DOHH2 (cell line): ENCODE measurements around the gene CARD6.

Experiments
- H3F3A ChIP-seq: fragments of 200-600 bp; sonication (generic), shearing (Covaris generic); 2 replicates; pipeline ENCODE4 v1.6.0; 2016; ENCODE audit warnings: antibody characterized with exemption, mild to moderate bottlenecking; ENCODE audit not compliant: control insufficient read depth, insufficient read depth
- H3K27ac ChIP-seq: fragments of 200-600 bp; sonication (generic); 2 replicates; pipeline ENCODE4 v1.5.1; 2014; ENCODE audit warnings: low read depth, mild to moderate bottlenecking, low read length, moderate library complexity
- H3K27me3 ChIP-seq: fragments of 200-600 bp; sonication (generic); 2 replicates; pipeline ENCODE4 v1.6.1; 2014; ENCODE audit warnings: mild to moderate bottlenecking, low read length, mixed read lengths; ENCODE audit not compliant: control insufficient read depth
- H3K36me3 ChIP-seq: fragments of 200-600 bp; sonication (generic); 2 replicates; pipeline ENCODE4 v1.6.1; 2014; ENCODE audit warnings: mild to moderate bottlenecking, low read length, moderate library complexity, mixed read lengths; ENCODE audit not compliant: control insufficient read depth
- H3K4me1 ChIP-seq: fragments of 200-600 bp; sonication (generic); 2 replicates; pipeline ENCODE4 v1.6.1; 2014; ENCODE audit warnings: mild to moderate bottlenecking, low read length, mixed read lengths; ENCODE audit not compliant: control insufficient read depth
- H3K4me2 ChIP-seq: fragments of 200-600 bp; sonication (generic); 2 replicates; pipeline ENCODE4 v1.6.0; 2014; ENCODE audit warnings: mild to moderate bottlenecking, low read length, moderate library complexity
- H3K4me3 ChIP-seq: fragments of 200-600 bp; sonication (generic); 2 replicates; pipeline ENCODE4 v1.5.1; 2014; ENCODE audit warnings: mild to moderate bottlenecking, low read length, mixed read lengths
- H3K79me2 ChIP-seq: fragments of 200-600 bp; sonication (generic); 2 replicates; pipeline ENCODE4 v1.6.1; 2014; ENCODE audit warnings: mild to moderate bottlenecking, low read length, mixed read lengths; ENCODE audit not compliant: control insufficient read depth
- H3K9me2 ChIP-seq: fragments of 200-600 bp; sonication (generic); replicated peaks from 2 replicates; pipeline ENCODE4 v1.6.1; 2014; ENCODE audit warnings: mild to moderate bottlenecking, low read length, mixed read lengths; ENCODE audit not compliant: control insufficient read depth
- H3K9me3 ChIP-seq: fragments of 200-600 bp; sonication (generic); 2 replicates; pipeline ENCODE4 v1.6.1; 2014; ENCODE audit warnings: antibody characterized with exemption, low read length, mixed read lengths; ENCODE audit not compliant: control insufficient read depth, insufficient read depth
- H4K20me1 ChIP-seq: fragments of 200-600 bp; sonication (generic); 2 replicates; pipeline ENCODE4 v1.6.0; 2014; ENCODE audit warnings: low read depth, mild to moderate bottlenecking, antibody characterized with exemption, low read length, moderate library complexity; ENCODE audit not compliant: control insufficient read depth, insufficient read depth
- EZH2phosphoT487 ChIP-seq: fragments of 200-600 bp; sonication (generic); IDR thresholded peaks from 2 replicates; pipeline ENCODE4 v1.6.1; 2017; ENCODE audit warnings: borderline replicate concordance, mild to moderate bottlenecking, antibody characterized with exemption, low read length, moderate library complexity, mixed read lengths
- TF ChIP-seq, protein P1 (sequence below): fragments of 200-600 bp; sonication (generic); IDR thresholded peaks from one replicate; pipeline ENCODE4 v1.5.1; 2014; ENCODE audit warnings: antibody characterized with exemption, mild to moderate bottlenecking, low read depth, low read length; ENCODE audit not compliant: poor library complexity, severe bottlenecking

Gene CARD6

DNA sequence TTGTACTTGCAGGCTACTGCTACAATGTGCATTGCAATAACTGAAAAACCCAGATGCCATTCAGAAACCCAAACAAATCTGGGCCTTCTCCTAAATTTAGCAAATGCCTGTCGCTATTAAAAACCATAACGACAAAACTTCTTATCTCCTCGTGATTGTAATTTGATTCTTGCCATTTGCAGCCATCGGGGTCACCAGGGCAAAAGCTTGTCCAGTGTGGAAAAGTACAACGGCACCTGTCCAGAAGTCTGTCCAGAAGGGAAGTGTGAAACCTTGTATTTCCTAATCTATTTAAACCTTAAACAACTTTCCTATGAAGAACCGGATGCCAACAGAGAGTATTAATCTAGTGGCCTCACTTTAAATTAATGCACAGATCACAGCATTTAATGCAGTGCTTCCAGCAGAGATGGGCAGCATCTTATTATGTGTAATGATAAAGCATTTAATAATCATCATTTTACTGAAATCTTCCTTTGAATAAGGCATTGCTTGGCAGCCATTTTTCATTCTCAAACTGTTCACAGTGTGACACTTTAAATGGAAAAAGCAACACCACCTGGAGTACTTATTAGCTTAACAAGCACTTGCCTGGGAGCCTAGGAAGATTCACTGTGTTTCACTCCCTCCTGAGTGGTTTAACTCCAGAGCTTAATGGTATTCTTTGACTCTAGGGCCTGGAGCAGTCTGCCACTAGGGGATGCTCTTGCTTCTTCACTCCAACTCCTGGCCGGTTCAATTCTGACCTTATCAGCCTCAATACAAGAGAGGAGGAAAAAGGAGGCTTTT lies 63.2 kb downstream of the CARD6 start:
- H3K9me3 ChIP-seq, result no peaks in the 10 kb centered on the region
- no peaks in the 10 kb centered on the region for H3K4me1 ChIP-seq
- H4K20me1 ChIP-seq, result no peaks in the 10 kb centered on the region
- H3K27ac ChIP-seq, result no peak overlapping the region
- no peaks in the 10 kb centered on the region for H3K36me3 ChIP-seq
- no peaks in the 10 kb centered on the region for H3K79me2 ChIP-seq
- H3K4me3 ChIP-seq, result no peak overlapping the region
- H3K9me2 ChIP-seq, result no peaks in the 10 kb centered on the region
- H3K4me2 ChIP-seq, result no peak overlapping the region
- H3K27me3 ChIP-seq, result peaks cover 8% of the 10 kb centered on the region
- no peaks in the 10 kb centered on the region for H3F3A ChIP-seq
- TF ChIP-seq, protein P1, sequence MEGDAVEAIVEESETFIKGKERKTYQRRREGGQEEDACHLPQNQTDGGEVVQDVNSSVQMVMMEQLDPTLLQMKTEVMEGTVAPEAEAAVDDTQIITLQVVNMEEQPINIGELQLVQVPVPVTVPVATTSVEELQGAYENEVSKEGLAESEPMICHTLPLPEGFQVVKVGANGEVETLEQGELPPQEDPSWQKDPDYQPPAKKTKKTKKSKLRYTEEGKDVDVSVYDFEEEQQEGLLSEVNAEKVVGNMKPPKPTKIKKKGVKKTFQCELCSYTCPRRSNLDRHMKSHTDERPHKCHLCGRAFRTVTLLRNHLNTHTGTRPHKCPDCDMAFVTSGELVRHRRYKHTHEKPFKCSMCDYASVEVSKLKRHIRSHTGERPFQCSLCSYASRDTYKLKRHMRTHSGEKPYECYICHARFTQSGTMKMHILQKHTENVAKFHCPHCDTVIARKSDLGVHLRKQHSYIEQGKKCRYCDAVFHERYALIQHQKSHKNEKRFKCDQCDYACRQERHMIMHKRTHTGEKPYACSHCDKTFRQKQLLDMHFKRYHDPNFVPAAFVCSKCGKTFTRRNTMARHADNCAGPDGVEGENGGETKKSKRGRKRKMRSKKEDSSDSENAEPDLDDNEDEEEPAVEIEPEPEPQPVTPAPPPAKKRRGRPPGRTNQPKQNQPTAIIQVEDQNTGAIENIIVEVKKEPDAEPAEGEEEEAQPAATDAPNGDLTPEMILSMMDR, result peak; percentile 94
- no peak for TF ChIP-seq EZH2phosphoT487

DNA sequence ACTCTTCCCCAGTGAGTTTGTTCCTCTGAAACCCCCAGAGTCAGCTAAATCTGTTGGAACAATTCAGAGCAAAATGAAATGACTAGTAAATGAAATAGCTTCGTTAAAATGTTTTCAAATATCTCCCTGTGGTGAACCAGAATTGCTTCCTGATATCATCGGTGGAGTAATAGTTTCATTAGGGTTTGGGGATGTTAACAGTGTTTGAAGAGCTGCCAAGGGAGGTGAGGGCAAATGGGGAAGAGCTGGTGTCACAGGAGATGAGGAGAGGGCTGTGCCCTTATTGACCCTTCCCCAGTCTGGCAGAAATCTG lies 63.8 kb downstream of the CARD6 start:
- Histone ChIP-seq H3K9me3 (no peaks in the 10 kb centered on the region), H4K20me1 (no peaks in the 10 kb centered on the region), H3F3A (no peaks in the 10 kb centered on the region), H3K27ac (no peak overlapping the region), H3K4me2 (no peak overlapping the region), H3K27me3 (peaks cover 8% of the 10 kb centered on the region), H3K4me3 (no peak overlapping the region), H3K79me2 (no peaks in the 10 kb centered on the region), H3K4me1 (no peaks in the 10 kb centered on the region), H3K36me3 (no peaks in the 10 kb centered on the region), H3K9me2 (no peaks in the 10 kb centered on the region)
- TF ChIP-seq, protein P1, result peak; percentile 34
- no peak for TF ChIP-seq EZH2phosphoT487

DNA sequence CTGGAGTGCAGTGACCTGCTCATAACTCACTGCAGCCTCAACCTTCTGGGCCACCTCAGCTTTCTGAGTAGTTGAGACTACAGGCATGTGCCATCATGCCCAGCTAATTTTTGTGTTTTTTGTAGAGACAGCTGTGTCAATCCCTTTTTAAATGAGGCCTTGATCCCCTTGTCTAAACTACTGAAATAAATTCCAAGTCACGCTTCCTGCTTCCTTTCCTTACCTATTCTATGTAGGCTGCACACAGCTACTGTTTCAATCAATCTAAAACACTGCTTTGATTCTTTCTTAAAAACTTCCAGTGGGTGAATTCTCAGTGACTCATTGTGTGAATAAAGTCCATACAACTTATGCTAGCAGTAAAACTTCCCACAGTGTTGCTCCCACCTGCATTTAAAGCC lies 65.2 kb downstream of the CARD6 start:
- no peaks in the 10 kb centered on the region for H3K9me3 ChIP-seq
- no peak overlapping the region for H3K4me3 ChIP-seq
- H3K27me3 ChIP-seq, result peaks cover 8% of the 10 kb centered on the region
- H4K20me1 ChIP-seq, result no peaks in the 10 kb centered on the region
- no peak overlapping the region for H3K27ac ChIP-seq
- H3F3A ChIP-seq, result no peaks in the 10 kb centered on the region
- no peak overlapping the region for H3K4me2 ChIP-seq
- TF ChIP-seq, protein P1, result no peak
- TF ChIP-seq EZH2phosphoT487, result no peak
- H3K36me3 ChIP-seq, result no peaks in the 10 kb centered on the region
- no peaks in the 10 kb centered on the region for H3K9me2 ChIP-seq
- H3K4me1 ChIP-seq, result no peaks in the 10 kb centered on the region
- no peaks in the 10 kb centered on the region for H3K79me2 ChIP-seq
